Measurements from ENCODE around the gene WWC2.

- TF ChIP-seq CTCF (IDR thresholded peaks at IDR 0.05) = no peak
- TF ChIP-seq SIN3A (IDR thresholded peaks at IDR 0.05; ENCODE audit: borderline replicate concordance, insufficient read depth, low read depth, low read length) = no peak
- no peak for TF ChIP-seq POLR2AphosphoS5 (IDR thresholded peaks at IDR 0.05; ENCODE audit: low read depth, low read length)
Measured at GRCh38 chr4:183323295-183323694, 224.2 kb downstream of the WWC2 start.
